Measurements from ENCODE around the gene ZNF154. TPM values are rescaled to one million over a fixed set of nuclear protein-coding genes. Genes with fewer than 3 reads are reported as not detected.

Gene ZNF154
- total RNA-seq (2021) = 17.6 and 18.7 TPM in 2 replicates
- long read RNA-seq, full-length matches to known transcripts = 6 of 28 reads
- long read RNA-seq, partial matches to known transcripts = 8 of 28 reads
- long read RNA-seq, other reads (novel, unspliced or antisense) = 14 of 28 reads

DNA sequence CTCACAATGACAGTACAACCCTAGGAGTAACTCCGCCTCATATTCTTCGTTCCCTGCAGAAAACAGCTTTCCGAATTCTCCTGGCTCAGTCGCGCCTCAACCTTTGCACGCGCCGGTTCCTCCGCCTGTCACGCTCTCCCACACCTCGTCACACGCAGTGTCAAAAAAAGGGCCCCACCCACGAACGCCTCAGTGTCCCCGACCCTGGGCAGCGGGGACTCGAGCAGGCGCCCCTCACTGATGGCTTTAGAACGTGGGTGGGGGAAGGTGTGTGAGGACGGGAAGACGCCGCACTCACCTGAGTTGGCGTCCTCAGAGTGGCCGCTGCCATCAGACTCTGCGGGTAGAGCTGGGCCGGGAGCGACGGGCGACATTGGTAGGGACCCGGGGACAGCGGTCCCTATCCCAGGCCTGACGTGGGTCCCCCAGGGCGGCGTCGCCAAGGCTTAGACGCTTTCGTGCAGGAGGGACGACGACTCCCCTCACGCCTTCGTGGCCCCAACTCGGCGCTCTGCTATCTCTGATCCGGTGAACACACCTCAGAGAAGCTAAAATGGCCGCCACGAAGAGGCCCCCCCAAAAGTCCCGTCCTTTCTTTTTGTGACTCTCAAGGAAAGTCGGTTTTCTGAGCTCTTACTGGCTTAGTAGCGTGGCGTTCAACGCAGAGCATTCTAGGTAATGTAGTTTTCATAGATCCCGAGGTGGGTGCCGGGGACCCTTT is at the start of gene ZNF154:
Gene ZNF154, minus strand, starts transcription at position 564 of the 721 bp plus-strand sequence. Its CDS starts 233 bp downstream, at position 331.
- no peak for TF ChIP-seq CTCF (conservative IDR thresholded peaks at IDR 0.05)
- Histone ChIP-seq H3K9ac (ENCODE audit: extremely low read depth, insufficient read length, low read length) (peak within 1 kb of the TSS; percentile 83), H2AFZ (ENCODE audit: low read length) (no peak within 1 kb of the TSS)

More for the DNA sequence above, at the start of gene ZNF154:
- Histone ChIP-seq H2BK12ac (ENCODE audit: insufficient read length, low read depth, low read length) (no peak within 1 kb of the TSS), H3K23me2 (ENCODE audit: insufficient read length, low read depth, low read length, poor library complexity, severe bottlenecking) (peaks cover 8% of the 10 kb centered on the region), H3K9me3 (ENCODE audit: control insufficient read depth, low read depth, low read length) (no peaks in the 10 kb centered on the region), H2AK5ac (ENCODE audit: insufficient read length, low read length) (no peak within 1 kb of the TSS), H4K5ac (ENCODE audit: insufficient read length, low read depth, low read length) (no peak within 1 kb of the TSS), H2BK15ac (ENCODE audit: low read depth, low read length) (no peak within 1 kb of the TSS), H2BK120ac (ENCODE audit: low read depth, low read length, poor library complexity, severe bottlenecking) (no peak within 1 kb of the TSS), H3K27me3 (ENCODE audit: insufficient read depth, low read length) (no peaks in the 10 kb centered on the region), H2BK5ac (ENCODE audit: insufficient read length, low read length) (no peak within 1 kb of the TSS), H3K23ac (ENCODE audit: insufficient read length, low read depth, low read length) (no peak within 1 kb of the TSS), H3K14ac (ENCODE audit: insufficient read depth, low read length) (peak within 1 kb of the TSS; percentile 87), H3K4me2 (ENCODE audit: insufficient read depth, insufficient read length, low read length) (peak within 1 kb of the TSS; percentile 82), H4K20me1 (ENCODE audit: control insufficient read depth, insufficient read depth, insufficient read length) (no peaks in the 10 kb centered on the region), H3K4me1 (ENCODE audit: insufficient read depth, low read length) (peaks cover 3% of the 10 kb centered on the region; the same call in 1 of the 2 replicates), H4K8ac (replicated peaks; ENCODE audit: insufficient read length, low read depth, low read length) (no peak within 1 kb of the TSS), H3T11ph (ENCODE audit: low read length) (no peak within 1 kb of the TSS), H3K79me1 (ENCODE audit: insufficient read depth, low read depth, low read length, poor library complexity, severe bottlenecking) (no peaks in the 10 kb centered on the region), H2BK20ac (ENCODE audit: low read depth, low read length, poor library complexity, severe bottlenecking) (no peak within 1 kb of the TSS), H3K79me2 (ENCODE audit: insufficient read depth, low read length) (peaks cover 21% of the 10 kb centered on the region; the same call in 1 of the 2 replicates), H3K18ac (ENCODE audit: insufficient read length, low read depth, low read length) (peak within 1 kb of the TSS; percentile 88), H3K27ac (ENCODE audit: insufficient read length, low read depth, low read length) (no peak within 1 kb of the TSS), H3K4ac (ENCODE audit: low read depth, low read length) (no peak within 1 kb of the TSS), H4K91ac (ENCODE audit: insufficient read length, low read depth, low read length) (no peak within 1 kb of the TSS), H3K56ac (ENCODE audit: insufficient read length, low read depth, low read length) (no peak within 1 kb of the TSS)
- peaks cover 41 to 45% of the 10 kb centered on the region in 2 experiments for H3K4me1 Mint-ChIP-seq
- H3K27me3 Mint-ChIP-seq (ENCODE audit: low read depth) = no peaks in the 10 kb centered on the region; the same call in 1 of the 2 replicates
- H3K9me3 Mint-ChIP-seq = peaks cover 0 to 4% of the 10 kb centered on the region in 2 experiments; a peak in 2 of 5 replicates
- DNase-seq = peak; percentile 91
- H3K4me3 Mint-ChIP-seq = peak within 1 kb of the TSS; percentile 91 to 98
- peak within 1 kb of the TSS; percentile 78 to 96 (median 96) for H3K27ac Mint-ChIP-seq
- H3K36me3 Mint-ChIP-seq (ENCODE audit: insufficient read depth in 1 of 3, low read depth in 3 of 3) = peaks cover 35 to 45% (median 39%) of the 10 kb centered on the region in 3 experiments
- WGBS (ENCODE audit: extremely low coverage, insufficient read length, low lambda C conversion rate) = no CpG with 5 or more reads among the region's 53 CpGs
